HG03196 (cell line): ENCODE measurements around the gene INO80.

Source experiments
- ATAC-seq: cut with Tn5 transposase; IDR thresholded peaks from one replicate; pipeline ENCODE4 v1.9.1; 2021; ENCODE audit not compliant: unreplicated experiment

Gene INO80

DNA sequence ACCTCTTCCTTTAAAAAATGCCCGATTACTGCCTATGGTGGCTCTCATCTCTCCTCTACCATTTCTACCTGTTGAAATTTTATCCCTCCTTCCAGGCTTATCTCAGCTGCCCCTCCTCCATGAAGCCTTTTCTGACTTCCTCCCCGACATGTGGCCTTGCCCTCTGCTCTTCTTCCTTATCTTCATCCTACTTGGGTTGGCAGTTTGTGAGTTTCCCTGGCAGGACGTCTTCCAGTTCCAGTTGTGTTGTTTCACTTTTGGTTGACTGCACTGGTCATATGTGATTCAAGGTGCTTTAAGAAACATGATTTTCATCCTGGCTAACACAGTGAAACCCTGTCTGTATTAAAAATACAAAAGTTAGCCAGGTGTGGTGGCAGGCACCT lies 182.6 kb downstream of the INO80 start:
- no peak for ATAC-seq

DNA sequence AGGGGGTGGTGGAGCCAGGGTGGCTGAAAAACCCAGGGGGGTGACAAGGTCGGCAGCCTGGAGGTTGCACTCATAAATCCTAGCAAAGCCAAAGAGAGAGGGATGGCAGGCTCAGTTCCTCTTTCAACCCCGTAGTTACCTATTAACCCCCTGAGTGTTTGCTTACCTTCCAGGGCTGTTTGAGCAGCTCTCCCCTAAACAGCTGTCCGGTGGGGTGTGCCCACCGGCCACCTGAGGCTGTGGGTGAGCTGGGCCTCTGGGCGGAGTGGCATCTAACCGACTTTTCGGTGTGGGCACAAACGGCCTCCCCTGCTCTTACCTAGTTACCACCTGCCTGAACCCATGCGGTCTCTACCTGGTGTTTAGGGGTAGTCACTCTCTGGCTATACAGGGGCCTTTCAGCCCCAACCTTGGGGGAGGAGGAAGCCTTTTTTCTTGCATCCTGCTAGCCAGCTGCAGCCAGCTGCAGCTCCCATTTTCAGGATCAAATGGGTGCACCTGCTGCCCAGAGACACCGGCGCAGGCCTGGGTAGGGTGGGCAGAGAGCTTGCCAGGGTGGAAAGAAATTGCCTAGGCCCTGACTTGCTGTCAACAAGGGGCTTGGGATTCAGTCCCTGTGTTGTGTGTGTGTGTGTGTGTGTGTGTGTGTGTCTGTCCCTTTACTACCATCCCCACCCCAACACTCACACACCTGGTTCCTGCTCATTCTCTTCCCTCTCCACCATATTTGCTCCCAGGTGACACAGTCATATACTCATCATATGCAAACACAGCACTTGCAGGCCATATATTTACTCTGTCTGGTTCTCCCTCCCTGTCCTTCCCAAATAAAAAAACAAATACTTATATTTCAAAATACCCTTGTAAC lies 183.2 kb downstream of the INO80 start:
- no peak for ATAC-seq

- ATAC-seq: no peak
These were observed 183.9 kb downstream of the INO80 start for GRCh38 chr15:40932156-40932555.

- no peak for ATAC-seq
These were observed 184.6 kb downstream of the INO80 start for GRCh38 chr15:40931300-40932142.

- ATAC-seq: no peak
These were observed 185.4 kb downstream of the INO80 start for GRCh38 chr15:40930430-40931299.

DNA sequence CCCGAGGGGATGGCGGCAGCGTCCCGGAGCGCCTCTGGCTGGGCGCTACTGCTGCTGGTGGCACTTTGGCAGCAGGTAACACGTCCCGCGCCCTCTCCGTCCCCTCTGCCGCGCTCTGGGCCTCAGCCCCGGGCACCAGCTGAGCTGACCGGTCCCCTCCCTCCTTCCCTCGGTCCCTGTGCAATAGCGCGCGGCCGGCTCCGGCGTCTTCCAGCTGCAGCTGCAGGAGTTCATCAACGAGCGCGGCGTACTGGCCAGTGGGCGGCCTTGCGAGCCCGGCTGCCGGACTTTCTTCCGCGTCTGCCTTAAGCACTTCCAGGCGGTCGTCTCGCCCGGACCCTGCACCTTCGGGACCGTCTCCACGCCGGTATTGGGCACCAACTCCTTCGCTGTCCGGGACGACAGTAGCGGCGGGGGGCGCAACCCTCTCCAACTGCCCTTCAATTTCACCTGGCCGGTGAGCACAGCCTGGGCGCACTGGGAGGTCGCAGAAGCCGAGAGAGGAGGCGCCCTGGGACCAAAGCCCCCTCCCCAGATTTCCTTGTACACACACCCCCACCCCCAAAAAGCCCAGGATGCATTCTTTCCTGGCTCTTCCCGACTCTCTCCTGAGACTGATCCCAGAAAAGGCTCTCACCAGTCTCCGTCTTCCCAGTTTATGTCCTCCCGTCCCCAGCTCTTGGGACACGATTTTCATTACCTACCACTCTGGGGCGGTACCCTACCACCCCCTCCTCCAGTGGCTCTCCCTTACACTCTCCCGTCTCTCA lies 186.2 kb downstream of the INO80 start:
- ATAC-seq: no peak
